K562 (cell line): ENCODE measurements around the gene TMEM167B. TPM values are rescaled to one million over a fixed set of nuclear protein-coding genes. Genes with fewer than 3 reads are reported as not detected.

Experiments
- BACH1 ChIP-seq: fragments of 200-800 bp; sonication (Bioruptor generic); IDR thresholded peaks from 2 replicates; pipeline ENCODE4 v1.6.1; 2016; ENCODE audit warnings: missing genetic modification characterization, missing compliant biosample characterization
- BRCA1 ChIP-seq, 2 experiments: fragments of 450-650 bp in 1 of 2; sonication (generic) in 1 of 2; formaldehyde crosslinking in 1 of 2; IDR thresholded peaks; 2 replicates each; pipeline versions ENCODE4 v1.5.0 to v1.6.1; 2017 to 2020; ENCODE audit warnings: mild to moderate bottlenecking in 1 of 2, missing genetic modification reagents in 1 of 2
- CBFB ChIP-seq: sonication (generic); formaldehyde crosslinking; IDR thresholded peaks from 2 replicates; pipeline ENCODE4 v1.4.0; 2020; ENCODE audit warnings: mild to moderate bottlenecking, missing genetic modification reagents
- CCAR2 ChIP-seq: fragments of 200-400 bp; formaldehyde crosslinking; IDR thresholded peaks from 2 replicates; pipeline ENCODE4 v1.6.1; 2017; ENCODE audit warnings: mild to moderate bottlenecking, low read depth, low read length
- CCNT2 ChIP-seq: IDR thresholded peaks from 2 replicates; pipeline ENCODE4 v1.6.1; 2011; ENCODE audit warnings: borderline replicate concordance, low read depth, mild to moderate bottlenecking, moderate library complexity, mixed read lengths, low read length; ENCODE audit not compliant: insufficient read length; ENCODE audit errors: extremely low read depth
- CHD1 ChIP-seq: fragments of 200-600 bp; sonication (generic); IDR thresholded peaks from one replicate; pipeline ENCODE4 v1.6.1; 2012; ENCODE audit warnings: mild to moderate bottlenecking, moderate library complexity, low read length, inconsistent platforms
- ELK1 ChIP-seq: sonication (generic); formaldehyde crosslinking; IDR thresholded peaks from 2 replicates; pipeline ENCODE4 v1.8.1; 2022; ENCODE audit warnings: missing genetic modification reagents
- HDAC3 ChIP-seq: fragments of 450-650 bp; IDR thresholded peaks from 2 replicates; pipeline ENCODE4 v1.6.1; 2018; ENCODE audit warnings: borderline replicate concordance, mild to moderate bottlenecking, moderate library complexity; ENCODE audit not compliant: partially characterized antibody
- HDAC8 ChIP-seq: fragments of 450-650 bp; IDR thresholded peaks from 2 replicates; pipeline ENCODE4 v1.6.1; 2016; ENCODE audit warnings: mild to moderate bottlenecking, missing genetic modification characterization, moderate library complexity, missing compliant biosample characterization
- KAT2B ChIP-seq: IDR thresholded peaks from one replicate; pipeline ENCODE4 v1.6.1; 2012; ENCODE audit warnings: low read depth, mild to moderate bottlenecking, control low read depth, inconsistent platforms, low read length, moderate library complexity
- MECOM ChIP-seq: fragments of 250-450 bp; sonication (Bioruptor Pico); IDR thresholded peaks from 2 replicates; pipeline ENCODE4 v1.8.0; 2022; ENCODE audit warnings: inconsistent platforms
- NR2F6 ChIP-seq: fragments of 450-650 bp; formaldehyde crosslinking; IDR thresholded peaks from 2 replicates; pipeline ENCODE4 v1.4.0; 2020; ENCODE audit warnings: mild to moderate bottlenecking
- NRF1 ChIP-seq, 2 experiments: fragments of 450-650 bp; IDR thresholded peaks in 1 of 2; conservative IDR thresholded peaks in 1 of 2; 2 replicates each; pipeline ENCODE4 v1.6.1; 2014; ENCODE audit warnings: mild to moderate bottlenecking in 2 of 2
- SMAD2 ChIP-seq: fragments of 150-350 bp; IDR thresholded peaks from 2 replicates; pipeline ENCODE4 v1.6.1; 2014; ENCODE audit warnings: low read depth, mild to moderate bottlenecking, low read length
- SPI1 ChIP-seq: IDR thresholded peaks from 2 replicates; pipeline ENCODE4 v1.6.1; 2011; ENCODE audit warnings: low read depth, low read length, control low read depth, borderline replicate concordance
- TCF3 ChIP-seq: sonication (generic); formaldehyde crosslinking; IDR thresholded peaks from 2 replicates; pipeline ENCODE4 v1.4.0; 2020; ENCODE audit warnings: mild to moderate bottlenecking, missing genetic modification reagents
- TCF7L2 ChIP-seq: fragments of 150-350 bp; IDR thresholded peaks from 2 replicates; pipeline ENCODE4 v1.6.1; 2016; ENCODE audit warnings: low read depth, mild to moderate bottlenecking, low read length, moderate library complexity
- ZBTB17 ChIP-seq: fragments of 450-650 bp; formaldehyde crosslinking; IDR thresholded peaks from 2 replicates; pipeline ENCODE4 v1.4.0; 2020; ENCODE audit warnings: mild to moderate bottlenecking
- ZNF133 ChIP-seq: fragments of 250-450 bp; sonication (Bioruptor Pico); IDR thresholded peaks from 2 replicates; pipeline ENCODE4 v1.4.0; 2020; ENCODE audit warnings: mild to moderate bottlenecking
- ZNF561 ChIP-seq: fragments of 450-650 bp; formaldehyde crosslinking; conservative IDR thresholded peaks from 2 replicates; pipeline ENCODE4 v1.4.0; 2020; ENCODE audit warnings: mild to moderate bottlenecking, moderate library complexity
- ZNF589 ChIP-seq: fragments of 200-800 bp; sonication (Bioruptor generic); IDR thresholded peaks from 2 replicates; pipeline ENCODE4 v1.6.1; 2016; ENCODE audit warnings: low read depth, missing genetic modification characterization, missing compliant biosample characterization
- ZNF764 ChIP-seq: fragments of 250-450 bp; sonication (Bioruptor Pico); IDR thresholded peaks from 2 replicates; pipeline ENCODE4 v1.4.0; 2020; ENCODE audit warnings: low read depth, mild to moderate bottlenecking, moderate library complexity
- polyA plus RNA-seq, 8 experiments: library from polyadenylated mRNA; depleted of rRNA in 4 of 8; stranded (reverse) in 5 of 8; unstranded in 3 of 8; fragments of >200 nt; fragmentation: Nextera tagmentation in 2 of 8; fragmentation: Illumina TruSeq in 1 of 8; extraction: Ambion mirVana in 2 of 8; extraction: Trizol in 1 of 8; gene quantifications; 2 replicates each; pipeline versions ENCODE4 v1.2.1 to v1.2.3, GENCODE V29; 2011 to 2014; ENCODE audit warnings: inconsistent platforms in 1 of 8, missing spikeins in 1 of 8
- total RNA-seq, 7 experiments: library from RNA; depleted of rRNA in 6 of 7; stranded (reverse); fragments of >200 nt in 6 of 7; fragmentation: Illumina TruSeq in 2 of 7; extraction: Trizol in 2 of 7; gene quantifications; 2 replicates each; pipeline versions ENCODE4 v1.2.1 to v1.2.3, GENCODE V29; 2011 to 2021; ENCODE audit warnings: low replicate concordance in 1 of 7
- TF ChIP-seq, protein P1 (sequence below): fragments of 450-650 bp; formaldehyde crosslinking; IDR thresholded peaks from 2 replicates; pipeline ENCODE4 v1.4.0; 2020; ENCODE audit warnings: mild to moderate bottlenecking, mixed read lengths
- TF ChIP-seq, protein P2 (sequence below): IDR thresholded peaks from 2 replicates; pipeline ENCODE4 v1.6.1; 2016; ENCODE audit warnings: missing genetic modification characterization, missing compliant biosample characterization

The TMEM167B gene
- total and polyA plus RNA-seq, 9 of the 15 experiments (the other 6 are each of a cell fraction or from before 2014, with no cell fraction given), result 17.2 to 36.4 (median 32.2) TPM

DNA sequence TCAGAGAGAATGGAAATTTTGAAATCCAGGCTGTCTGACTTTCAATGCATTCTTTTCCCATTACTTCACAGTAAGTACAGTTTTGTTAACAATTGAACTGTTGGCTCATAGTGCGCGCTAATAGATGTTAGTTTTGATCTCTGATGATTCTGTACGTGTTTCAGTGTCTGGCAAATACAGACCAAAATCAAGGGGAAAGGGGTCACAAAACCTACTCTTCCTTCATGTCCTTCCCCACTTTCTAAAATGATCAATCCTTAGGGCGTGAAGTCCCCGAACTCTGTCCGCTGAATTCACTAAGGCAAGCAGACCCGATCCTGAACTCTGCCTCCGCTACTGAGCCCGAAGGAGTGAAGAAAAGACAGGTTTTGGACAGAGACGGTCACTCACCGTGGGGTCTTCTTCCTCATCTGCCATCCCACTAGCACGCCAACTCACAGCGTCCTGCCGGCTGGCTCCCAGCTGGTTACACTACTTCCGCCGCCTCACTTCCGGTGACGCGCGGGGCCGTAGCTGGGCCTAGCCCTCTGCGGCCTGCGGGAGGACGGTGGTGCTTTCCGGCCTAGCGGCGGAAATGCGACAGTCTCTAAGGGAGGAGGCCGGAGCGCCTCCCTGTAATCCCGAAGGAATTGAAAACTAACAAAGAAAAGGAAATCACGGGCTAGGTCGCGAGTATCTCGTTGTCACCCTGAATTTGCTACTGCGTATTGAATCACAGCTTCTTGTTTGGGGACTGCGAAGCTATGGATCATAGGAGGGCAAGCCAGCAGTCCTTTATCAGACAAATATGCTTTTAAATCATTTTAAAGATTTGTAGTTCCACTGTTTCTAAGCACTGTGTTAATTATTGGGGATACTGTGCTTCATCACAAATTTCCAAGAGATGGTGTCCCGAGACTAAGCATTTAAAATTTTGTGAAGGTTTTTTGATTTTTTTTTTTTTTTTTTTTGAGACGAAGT is 14.8 kb upstream of the TMEM167B start, which contains the start of gene TAF13 (continued):
- TF ChIP-seq, protein P1, sequence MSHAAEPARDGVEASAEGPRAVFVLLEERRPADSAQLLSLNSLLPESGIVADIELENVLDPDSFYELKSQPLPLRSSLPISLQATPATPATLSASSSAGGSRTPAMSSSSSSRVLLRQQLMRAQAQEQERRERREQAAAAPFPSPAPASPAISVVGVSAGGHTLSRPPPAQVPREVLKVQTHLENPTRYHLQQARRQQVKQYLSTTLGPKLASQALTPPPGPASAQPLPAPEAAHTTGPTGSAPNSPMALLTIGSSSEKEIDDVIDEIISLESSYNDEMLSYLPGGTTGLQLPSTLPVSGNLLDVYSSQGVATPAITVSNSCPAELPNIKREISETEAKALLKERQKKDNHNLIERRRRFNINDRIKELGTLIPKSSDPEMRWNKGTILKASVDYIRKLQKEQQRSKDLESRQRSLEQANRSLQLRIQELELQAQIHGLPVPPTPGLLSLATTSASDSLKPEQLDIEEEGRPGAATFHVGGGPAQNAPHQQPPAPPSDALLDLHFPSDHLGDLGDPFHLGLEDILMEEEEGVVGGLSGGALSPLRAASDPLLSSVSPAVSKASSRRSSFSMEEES (CRISPR knock-in tag), result no peak
- TF ChIP-seq ZNF133 (CRISPR knock-in tag) (no peak), HDAC3 (peak; percentile 6), SMAD2 (no peak), BRCA1 (IDR thresholded peaks at IDR 0.05) (no peak), BRCA1 (CRISPR knock-in tag; IDR thresholded peaks at IDR 0.05) (no peak), BACH1 (tag) (no peak; the same call in 1 of the 2 replicates), ZBTB17 (CRISPR knock-in tag) (peak; percentile 75), TCF3 (no peak), CCAR2 (no peak), ELK1 (CRISPR knock-in tag) (no peak), NRF1 (conservative IDR thresholded peaks at IDR 0.05 in 1 of 2, IDR thresholded peaks at IDR 0.05 in 1 of 2) (peak; percentile 74 to 79), MECOM (CRISPR knock-in tag) (no peak), HDAC8 (tag) (no peak), TCF7L2 (no peak), ZNF589 (peak; percentile 75), CHD1 (no peak), KAT2B (no peak), CBFB (no peak), NR2F6 (CRISPR knock-in tag) (no peak), CCNT2 (peak; percentile 37), ZNF561 (CRISPR knock-in tag) (no peak), ZNF764 (no peak), SPI1 (peak; percentile 46; the same call in 1 of the 2 replicates)
- TF ChIP-seq, protein P2, sequence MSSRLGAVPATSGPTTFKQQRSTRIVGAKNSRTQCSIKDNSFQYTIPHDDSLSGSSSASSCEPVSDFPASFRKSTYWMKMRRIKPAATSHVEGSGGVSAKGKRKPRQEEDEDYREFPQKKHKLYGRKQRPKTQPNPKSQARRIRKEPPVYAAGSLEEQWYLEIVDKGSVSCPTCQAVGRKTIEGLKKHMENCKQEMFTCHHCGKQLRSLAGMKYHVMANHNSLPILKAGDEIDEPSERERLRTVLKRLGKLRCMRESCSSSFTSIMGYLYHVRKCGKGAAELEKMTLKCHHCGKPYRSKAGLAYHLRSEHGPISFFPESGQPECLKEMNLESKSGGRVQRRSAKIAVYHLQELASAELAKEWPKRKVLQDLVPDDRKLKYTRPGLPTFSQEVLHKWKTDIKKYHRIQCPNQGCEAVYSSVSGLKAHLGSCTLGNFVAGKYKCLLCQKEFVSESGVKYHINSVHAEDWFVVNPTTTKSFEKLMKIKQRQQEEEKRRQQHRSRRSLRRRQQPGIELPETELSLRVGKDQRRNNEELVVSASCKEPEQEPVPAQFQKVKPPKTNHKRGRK (tag), result no peak
